GM19395 (cell line): ENCODE measurements around the gene SMARCC1.

Source experiments
- ATAC-seq: cut with Tn5 transposase; IDR thresholded peaks from one replicate; pipeline ENCODE4 v1.9.1; 2021; ENCODE audit warnings: mild to moderate bottlenecking, moderate library complexity; ENCODE audit not compliant: unreplicated experiment

The SMARCC1 gene

GRCh38 chr3:47636921-47637320, 144.8 kb downstream of the SMARCC1 start:
- no peak for ATAC-seq

GRCh38 chr3:47636225-47636624, 145.5 kb downstream of the SMARCC1 start:
- no peak for ATAC-seq

GRCh38 chr3:47635536-47635935, 146.2 kb downstream of the SMARCC1 start:
- no peak for ATAC-seq

- ATAC-seq = no peak
Observed at GRCh38 chr3:47634996-47635395, 146.7 kb downstream of the SMARCC1 start.

- ATAC-seq = no peak
Observed at GRCh38 chr3:47630810-47631209, 150.9 kb downstream of the SMARCC1 start.

- ATAC-seq = no peak
Observed at GRCh38 chr3:47629770-47630169, 151.9 kb downstream of the SMARCC1 start.

- ATAC-seq = no peak
Observed at GRCh38 chr3:47628426-47628825, 153.3 kb downstream of the SMARCC1 start.

- ATAC-seq = no peak
Observed at GRCh38 chr3:47622671-47623461, 158.8 kb downstream of the SMARCC1 start.

- ATAC-seq = no peak
Observed at GRCh38 chr3:47617086-47618010, 164.3 kb downstream of the SMARCC1 start.

GRCh38 chr3:47614788-47615187, 166.9 kb downstream of the SMARCC1 start:
- no peak for ATAC-seq

- no peak for ATAC-seq
Observed at GRCh38 chr3:47613722-47614121, 168.0 kb downstream of the SMARCC1 start.

- ATAC-seq = no peak
Observed at GRCh38 chr3:47612879-47613278, 168.8 kb downstream of the SMARCC1 start.

- ATAC-seq = no peak
Observed at GRCh38 chr3:47612178-47612577, 169.5 kb downstream of the SMARCC1 start.

GRCh38 chr3:47611576-47611975, 170.1 kb downstream of the SMARCC1 start:
- ATAC-seq = no peak

- no peak for ATAC-seq
Observed at GRCh38 chr3:47610583-47610982, 171.1 kb downstream of the SMARCC1 start.

GRCh38 chr3:47607335-47607734, 174.4 kb downstream of the SMARCC1 start:
- no peak for ATAC-seq

- no peak for ATAC-seq
Observed at GRCh38 chr3:47606165-47606564, 175.5 kb downstream of the SMARCC1 start.

- ATAC-seq = no peak
Observed at GRCh38 chr3:47605652-47606051, 176.0 kb downstream of the SMARCC1 start.

GRCh38 chr3:47604145-47604544, 177.5 kb downstream of the SMARCC1 start:
- no peak for ATAC-seq

GRCh38 chr3:47603332-47603731, 178.4 kb downstream of the SMARCC1 start:
- ATAC-seq = no peak

- ATAC-seq = no peak
Observed at GRCh38 chr3:47601281-47601680, 180.4 kb downstream of the SMARCC1 start.

- no peak for ATAC-seq
Observed at GRCh38 chr3:47594792-47595191, 186.9 kb downstream of the SMARCC1 start.
